B cell (primary cell): Measurements from ENCODE around the gene FAM131B. TPM values are rescaled to one million over a fixed set of nuclear protein-coding genes. Genes with fewer than 3 reads are reported as not detected.

Experiments
- ATAC-seq: fragments of 200-7000 bp; cut with Tn5 transposase; one replicate; pipeline ENCODE4 v1.10.0; 2021; ENCODE audit warnings: low read depth, mild to moderate bottlenecking, moderate number of reproducible peaks, moderate library complexity
- CTCF ChIA-PET: fragments of 350-600 bp; sonication (Branson Sonifier 250); formaldehyde crosslinking; loops from one replicate; lab custom pipeline; 2021; ENCODE audit warnings: antibody characterized with exemption, inconsistent platforms; lab: Charles Lee
- POLR2A ChIA-PET: fragments of 350-600 bp; sonication (Branson Sonifier 250); formaldehyde crosslinking; loops from one replicate; lab custom pipeline; 2021; ENCODE audit warnings: antibody characterized with exemption; lab: Charles Lee
- DNase-seq: peaks from one replicate; pipeline ENCODE4 v3.0.0; 2013
- H2AFZ ChIP-seq: 2 replicates; pipeline ENCODE4 v1.6.1; 2012; ENCODE audit warnings: mild to moderate bottlenecking, low read depth, low read length; ENCODE audit not compliant: insufficient read depth, poor library complexity, severe bottlenecking
- H3K27ac ChIP-seq, 2 donors: 1 replicate in 1 of 2; 2 replicates in 1 of 2; pipeline ENCODE4 v1.5.1; 2012 to 2013; ENCODE audit warnings: low read length in 2 of 2, mild to moderate bottlenecking in 2 of 2, moderate library complexity in 1 of 2
- H3K27me3 ChIP-seq, 4 experiments: fragments of 200-600 bp in 1 of 4; sonication (generic) in 1 of 4; replicated peaks in 1 of 4; 1 replicate in 2 of 4; 2 replicates in 2 of 4; pipeline versions ENCODE4 v1.6.1 to v1.7.0; 2013 to 2016; ENCODE audit warnings: low read length in 3 of 4, mild to moderate bottlenecking in 2 of 4, mixed read lengths in 1 of 4, moderate library complexity in 1 of 4; ENCODE audit not compliant: insufficient read depth in 4 of 4, control insufficient read depth in 3 of 4; ENCODE audit errors: control extremely low read depth in 1 of 4
- H3K36me3 ChIP-seq, 2 experiments: replicated peaks in 1 of 2; 1 replicate in 1 of 2; 2 replicates in 1 of 2; pipeline versions ENCODE4 v1.6.1 to v1.7.1; 2013; ENCODE audit warnings: low read length in 1 of 2; ENCODE audit not compliant: insufficient read depth in 2 of 2, control insufficient read depth in 1 of 2; ENCODE audit errors: control extremely low read depth in 1 of 2, extremely low read depth in 1 of 2
- H3K4me1 ChIP-seq, 2 donors: fragments of 200-600 bp in 1 of 2; sonication (generic) in 1 of 2; 1 replicate in 1 of 2; 2 replicates in 1 of 2; pipeline versions ENCODE4 v1.5.1 to v1.6.1; 2013 to 2017; ENCODE audit warnings: low read length in 2 of 2; ENCODE audit not compliant: control insufficient read depth in 2 of 2, insufficient read depth in 2 of 2
- H3K4me2 ChIP-seq: replicated peaks from 2 replicates; pipeline ENCODE3; 2012; ENCODE audit warnings: mild to moderate bottlenecking, low read depth, low read length; ENCODE audit not compliant: poor library complexity, severe bottlenecking
- H3K4me3 ChIP-seq, 5 experiments: fragments of 200-600 bp in 1 of 5; sonication (generic) in 1 of 5; 1 replicate in 3 of 5; 2 replicates in 2 of 5; pipeline versions ENCODE4 v1.5.1 to v1.7.0; 2011 to 2016; ENCODE audit warnings: low read length in 4 of 5, mild to moderate bottlenecking in 4 of 5, low read depth in 2 of 5, control low read depth in 1 of 5, moderate library complexity in 1 of 5; ENCODE audit not compliant: insufficient read depth in 1 of 5; ENCODE audit errors: control extremely low read depth in 1 of 5, extremely low read depth in 1 of 5
- H3K79me2 ChIP-seq: fragments of 200-600 bp; sonication (generic); one replicate; pipeline ENCODE4 v1.6.0; 2016; ENCODE audit warnings: low read length; ENCODE audit not compliant: control insufficient read depth, insufficient read depth
- H3K9ac ChIP-seq: fragments of 200-600 bp; sonication (generic); 2 replicates; pipeline ENCODE4 v1.6.1; 2017; ENCODE audit warnings: mild to moderate bottlenecking, low read length, moderate library complexity
- H3K9me3 ChIP-seq, 3 donors: one replicate each; pipeline versions ENCODE4 v1.6.1 to v1.7.1; 2013; ENCODE audit warnings: low read length in 2 of 3; ENCODE audit not compliant: control insufficient read depth in 2 of 3, insufficient read depth in 1 of 3; ENCODE audit errors: control extremely low read depth in 1 of 3
- H4K20me1 ChIP-seq: 2 replicates; pipeline ENCODE4 v1.6.0; 2012; ENCODE audit warnings: mild to moderate bottlenecking, low read length; ENCODE audit not compliant: insufficient read depth, control insufficient read depth, poor library complexity, severe bottlenecking
- H3K27ac Mint-ChIP-seq: one replicate; pipeline ENCODE4 v1.8.0; 2021; ENCODE audit warnings: mixed read lengths
- H3K27me3 Mint-ChIP-seq: one replicate; pipeline ENCODE4 v1.8.0; 2021; ENCODE audit warnings: mixed read lengths
- H3K4me1 Mint-ChIP-seq: one replicate; pipeline ENCODE4 v1.8.0; 2021; ENCODE audit warnings: mixed read lengths
- H3K4me3 Mint-ChIP-seq: one replicate; pipeline ENCODE4 v1.8.0; 2021; ENCODE audit warnings: mixed read lengths
- H3K9me3 Mint-ChIP-seq: one replicate; pipeline ENCODE4 v1.8.0; 2022; ENCODE audit warnings: mixed read lengths; ENCODE audit not compliant: insufficient read depth
- EZH2 ChIP-seq: IDR thresholded peaks from 2 replicates; pipeline ENCODE4 v1.6.1; 2012; ENCODE audit warnings: borderline replicate concordance, low read depth, mild to moderate bottlenecking, moderate library complexity, low read length; ENCODE audit not compliant: insufficient read depth, poor library complexity, severe bottlenecking
- WGBS: methylation state at CpG from one replicate; pipeline ENCODE4 v1.1.5; 2013; ENCODE audit warnings: missing lambda C conversion rate; ENCODE audit not compliant: insufficient coverage; 5-methylcytosine and 5-hydroxymethylcytosine counted together
- intact Hi-C: fragments of 100-400 bp; cut with micrococcal nuclease; formaldehyde crosslinking; loops from one replicate; pipeline ENCODE4 v1.10.0; 2022
- polyA plus RNA-seq: library from polyadenylated mRNA; depleted of rRNA; stranded (reverse); fragments of >200 nt; gene quantifications from 2 replicates; pipeline ENCODE4 v1.2.3, GENCODE V29; 2012
- total RNA-seq, 2 donors: library from RNA; stranded (reverse); fragments of 120-200 nt in 1 of 2; gene quantifications; 1 replicate in 1 of 2; 2 replicates in 1 of 2; pipeline versions ENCODE4 v1.2.3 to v1.2.4, GENCODE V29; 2013 to 2022
- TF ChIP-seq, protein P1 (sequence below): fragments of 200-600 bp; IDR thresholded peaks from one replicate; pipeline ENCODE4 v1.8.0; 2022; ENCODE audit warnings: antibody characterized with exemption, mild to moderate bottlenecking

FAM131B gene
- total and polyA plus RNA-seq, 2 donors (not counting 1 experiment from before 2014, with no cell fraction given), result 0.05 TPM; not detected in 1

DNA sequence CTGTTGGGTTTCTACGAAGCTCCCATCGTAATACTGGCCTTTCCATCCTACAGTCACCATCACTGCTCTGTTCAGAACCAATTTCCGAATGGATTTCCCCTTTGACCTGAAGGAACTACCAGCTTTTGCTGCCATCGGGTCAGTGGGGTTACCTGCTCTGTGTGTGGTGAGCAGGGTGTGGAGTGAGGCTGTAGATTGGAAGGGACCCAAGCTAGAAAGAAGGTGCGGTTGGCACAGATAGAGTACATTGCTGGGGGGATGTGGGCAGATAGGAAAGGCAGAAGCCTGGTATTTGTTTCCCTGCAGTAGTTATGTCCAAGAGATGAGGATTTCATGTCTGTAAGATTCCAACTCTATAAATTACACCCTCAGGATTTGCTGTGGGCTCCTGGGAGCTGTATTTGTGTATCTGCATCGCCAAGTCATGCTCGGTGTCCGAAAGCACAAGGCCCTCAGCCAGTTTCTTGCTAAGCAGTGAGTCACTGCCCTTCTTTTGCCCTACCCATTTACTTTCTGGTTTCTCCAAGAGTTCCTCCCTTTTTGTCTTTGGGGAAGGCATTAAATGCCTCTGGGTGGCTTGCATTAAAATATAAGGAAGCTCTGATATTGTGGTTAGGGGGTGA lies 31.2 kb downstream of the FAM131B start:
- CTCF ChIA-PET, result interaction anchor here (1.1 kb wide), 1 partner anchor 91 kb away, joined by 4 read pairs; no protein-coding TSS in a partner anchor
- POLR2A ChIA-PET, result no interaction called here
- WGBS, result 100% methylated on average over 5 of the region's 8 CpGs
- H3K27me3 Mint-ChIP-seq, result peaks cover 12% of the 10 kb centered on the region
- no peak overlapping the region for H2AFZ ChIP-seq
- H3K4me2 ChIP-seq, result no peak overlapping the region
- peaks cover 0 to 4% (median 0%) of the 10 kb centered on the region in 4 experiments for H3K27me3 ChIP-seq
- no peak overlapping the region for H3K27ac ChIP-seq
- no peak overlapping the region for H3K27ac Mint-ChIP-seq
- H3K4me1 Mint-ChIP-seq, result peaks cover 14% of the 10 kb centered on the region
- H3K9me3 ChIP-seq, result no peaks in the 10 kb centered on the region
- H3K4me1 ChIP-seq, result peaks cover 7 to 17% of the 10 kb centered on the region in 2 donors
- no peaks in the 10 kb centered on the region for H3K79me2 ChIP-seq
- no peaks in the 10 kb centered on the region for H4K20me1 ChIP-seq
- H3K4me3 Mint-ChIP-seq, result no peak overlapping the region
- no peak overlapping the region for H3K4me3 ChIP-seq
- intact Hi-C loops, result no loop called here
- H3K9ac ChIP-seq, result no peak overlapping the region
- TF ChIP-seq, protein P1, sequence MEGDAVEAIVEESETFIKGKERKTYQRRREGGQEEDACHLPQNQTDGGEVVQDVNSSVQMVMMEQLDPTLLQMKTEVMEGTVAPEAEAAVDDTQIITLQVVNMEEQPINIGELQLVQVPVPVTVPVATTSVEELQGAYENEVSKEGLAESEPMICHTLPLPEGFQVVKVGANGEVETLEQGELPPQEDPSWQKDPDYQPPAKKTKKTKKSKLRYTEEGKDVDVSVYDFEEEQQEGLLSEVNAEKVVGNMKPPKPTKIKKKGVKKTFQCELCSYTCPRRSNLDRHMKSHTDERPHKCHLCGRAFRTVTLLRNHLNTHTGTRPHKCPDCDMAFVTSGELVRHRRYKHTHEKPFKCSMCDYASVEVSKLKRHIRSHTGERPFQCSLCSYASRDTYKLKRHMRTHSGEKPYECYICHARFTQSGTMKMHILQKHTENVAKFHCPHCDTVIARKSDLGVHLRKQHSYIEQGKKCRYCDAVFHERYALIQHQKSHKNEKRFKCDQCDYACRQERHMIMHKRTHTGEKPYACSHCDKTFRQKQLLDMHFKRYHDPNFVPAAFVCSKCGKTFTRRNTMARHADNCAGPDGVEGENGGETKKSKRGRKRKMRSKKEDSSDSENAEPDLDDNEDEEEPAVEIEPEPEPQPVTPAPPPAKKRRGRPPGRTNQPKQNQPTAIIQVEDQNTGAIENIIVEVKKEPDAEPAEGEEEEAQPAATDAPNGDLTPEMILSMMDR, result no peak
- no peak for TF ChIP-seq EZH2
- ATAC-seq (no peak), DNase-seq (no peak)
- H3K9me3 Mint-ChIP-seq, result no peaks in the 10 kb centered on the region
- no peaks in the 10 kb centered on the region for H3K36me3 ChIP-seq

DNA sequence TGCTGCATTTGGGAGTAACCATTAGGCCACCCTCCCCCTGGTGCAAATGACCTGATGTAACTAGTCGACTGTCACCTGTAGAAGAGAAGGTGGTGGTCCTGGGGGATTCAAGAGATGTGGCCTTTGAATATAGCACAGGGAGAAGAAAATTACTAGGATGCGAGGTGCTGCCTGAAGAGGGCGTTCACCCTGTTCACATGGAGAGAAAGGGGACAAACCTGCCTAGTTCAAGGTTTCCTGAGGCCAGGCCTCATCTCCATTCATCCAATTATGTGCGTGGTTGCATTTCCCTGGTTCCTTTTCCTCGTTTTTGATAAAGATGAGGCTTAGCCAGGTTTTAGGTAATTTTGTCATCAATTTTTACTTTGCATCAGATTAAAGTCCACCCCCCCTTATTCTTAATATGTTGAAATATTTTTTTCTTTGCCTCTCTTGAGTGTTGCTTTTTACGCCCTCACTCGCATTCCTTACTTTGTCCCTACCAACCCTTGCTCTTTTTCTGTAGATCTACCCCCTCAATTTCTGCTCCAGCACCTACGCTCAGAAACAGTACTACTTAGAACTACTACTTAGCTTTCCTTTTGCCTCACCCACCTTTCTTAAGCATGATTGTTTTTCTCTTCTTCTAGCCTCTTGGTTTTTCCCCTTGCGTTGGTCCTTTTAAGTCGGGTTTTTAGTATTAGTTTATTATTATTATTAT lies 32.9 kb downstream of the FAM131B start:
- no peak for ATAC-seq
- POLR2A ChIA-PET, result interaction anchor here (0.7 kb wide), 1 partner anchor 11 kb away, joined by 3 read pairs; no protein-coding TSS in a partner anchor

More for the DNA sequence above, 32.9 kb downstream of the FAM131B start:
- Histone ChIP-seq H3K27me3 (peaks cover 0 to 1% (median 0%) of the 10 kb centered on the region in 4 experiments), H3K9me3 (no peaks in the 10 kb centered on the region), H4K20me1 (no peaks in the 10 kb centered on the region), H3K9ac (no peak overlapping the region), H3K4me3 (no peak overlapping the region), H2AFZ (no peak overlapping the region), H3K4me1 (peaks cover 18 to 29% of the 10 kb centered on the region in 2 donors), H3K79me2 (no peaks in the 10 kb centered on the region), H3K4me2 (no peak overlapping the region), H3K27ac (no peak overlapping the region), H3K36me3 (no peaks in the 10 kb centered on the region)
- Mint-ChIP-seq H3K4me3 (no peak overlapping the region), H3K27me3 (no peaks in the 10 kb centered on the region), H3K9me3 (no peaks in the 10 kb centered on the region), H3K4me1 (peaks cover 29% of the 10 kb centered on the region), H3K27ac (no peak overlapping the region)
- no peak for TF ChIP-seq EZH2
- TF ChIP-seq, protein P1, result no peak
- DNase-seq, result no peak
- CTCF ChIA-PET, result interaction anchor here (1.3 to 3.1 kb wide), 3 partner anchors 19 to 51 kb away, joined by 3 to 10 read pairs (median 7); no protein-coding TSS in a partner anchor
- intact Hi-C loops, result loop anchor here (10.0 kb wide), 1 partner anchor 45 kb away; no protein-coding TSS in a partner anchor
- 100% methylated on average over 5 of the region's 10 CpGs for WGBS
